Keratinocyte (primary cell): ENCODE results near the gene KRTAP10-8. TPM values are rescaled to one million over a fixed set of nuclear protein-coding genes. Genes with fewer than 3 reads are reported as not detected.

Source experiments
- DNase-seq: peaks from one replicate; pipeline ENCODE4 v3.0.0-alpha.2; 2011; ENCODE audit warnings: low read depth, missing footprints, low spot score
- FAIRE-seq: peaks from 2 replicates; lab custom pipeline; 2011; peaks lifted over from hg19 to GRCh38; lab: Jason Lieb, UNC
- H2AFZ ChIP-seq: 2 replicates; pipeline ENCODE4 v1.6.0; 2012; ENCODE audit warnings: low read length, control low read depth, inconsistent platforms; ENCODE audit not compliant: control insufficient read depth
- H3K27ac ChIP-seq: 2 replicates; pipeline ENCODE4 v1.5.1; 2011; ENCODE audit warnings: low read length; ENCODE audit not compliant: control insufficient read depth, insufficient read depth
- H3K27me3 ChIP-seq: 3 replicates; pipeline ENCODE4 v1.6.0; 2011; ENCODE audit warnings: low read length; ENCODE audit not compliant: control insufficient read depth, insufficient read depth; ENCODE audit errors: extremely low read depth
- H3K36me3 ChIP-seq, 2 experiments: 2 replicates in 1 of 2; 3 replicates in 1 of 2; pipeline ENCODE4 v1.5.1; 2011; ENCODE audit warnings: low read length in 2 of 2, mild to moderate bottlenecking in 1 of 2; ENCODE audit not compliant: control insufficient read depth in 2 of 2, insufficient read depth in 2 of 2; ENCODE audit errors: extremely low read depth in 1 of 2
- H3K4me1 ChIP-seq: 3 replicates; pipeline ENCODE4 v1.5.1; 2011; ENCODE audit warnings: low read length; ENCODE audit not compliant: control insufficient read depth, insufficient read depth; ENCODE audit errors: extremely low read depth
- H3K4me2 ChIP-seq: 3 replicates; pipeline ENCODE4 v1.6.0; 2011; ENCODE audit warnings: low read depth, low read length; ENCODE audit not compliant: control insufficient read depth, insufficient read depth; ENCODE audit errors: extremely low read depth
- H3K4me3 ChIP-seq, 3 experiments: fragments of 200-600 bp in 1 of 3; sonication (generic) in 1 of 3; 2 replicates in 2 of 3; 3 replicates in 1 of 3; pipeline ENCODE4 v1.5.1; 2011 to 2016; ENCODE audit warnings: low read length in 3 of 3, mild to moderate bottlenecking in 3 of 3, control low read depth in 2 of 3, inconsistent platforms in 1 of 3, low read depth in 1 of 3, mixed read lengths in 1 of 3, mixed run types in 1 of 3, moderate library complexity in 1 of 3; ENCODE audit not compliant: control insufficient read depth in 2 of 3, insufficient read depth in 2 of 3; ENCODE audit errors: extremely low read depth in 1 of 3
- H3K79me2 ChIP-seq: 2 replicates; pipeline ENCODE4 v1.6.0; 2012; ENCODE audit warnings: low read length; ENCODE audit not compliant: control insufficient read depth, insufficient read depth
- H3K9ac ChIP-seq: 3 replicates; pipeline ENCODE4 v1.6.0; 2011; ENCODE audit warnings: low read length; ENCODE audit not compliant: control insufficient read depth, insufficient read depth; ENCODE audit errors: extremely low read depth
- H3K9me1 ChIP-seq: 3 replicates; pipeline ENCODE4 v1.6.0; 2011; ENCODE audit warnings: low read length; ENCODE audit not compliant: control insufficient read depth, insufficient read depth; ENCODE audit errors: extremely low read depth
- H3K9me3 ChIP-seq: 2 replicates; pipeline ENCODE4 v1.5.1; 2012; ENCODE audit warnings: low read depth, low read length; ENCODE audit not compliant: control insufficient read depth
- H4K20me1 ChIP-seq: 3 replicates; pipeline ENCODE4 v1.6.0; 2011; ENCODE audit warnings: low read length; ENCODE audit not compliant: control insufficient read depth, insufficient read depth; ENCODE audit errors: extremely low read depth
- CTCF ChIP-seq, 3 experiments: IDR thresholded peaks in 1 of 3; conservative IDR thresholded peaks in 1 of 3; optimal IDR thresholded peaks in 1 of 3; 2 replicates in 2 of 3; 3 replicates in 1 of 3; pipeline versions ENCODE3 to v1.5.1; 2011; ENCODE audit warnings: low read length in 3 of 3, mild to moderate bottlenecking in 3 of 3, moderate library complexity in 2 of 3, control low read depth in 1 of 3, inconsistent platforms in 1 of 3; ENCODE audit not compliant: insufficient read depth in 2 of 3; ENCODE audit errors: extremely low read depth in 1 of 3
- EZH2 ChIP-seq: IDR thresholded peaks from one replicate; pipeline ENCODE4 v1.6.1; 2012; ENCODE audit warnings: inconsistent platforms, mild to moderate bottlenecking, low read length, moderate library complexity
- dilution Hi-C: fragments of 300-500 bp; cut with MboI; formaldehyde crosslinking; loops from one replicate; pipeline ENCODE4 v1.7.0; 2020; ENCODE audit warnings: low sequenced_read_pairs; ENCODE audit not compliant: extremely low pct_ligation_motif_present
- polyA plus RNA-seq, 5 experiments: library from polyadenylated mRNA; depleted of rRNA in 3 of 5; stranded (reverse) in 3 of 5; stranded (forward) in 1 of 5; unstranded in 1 of 5; fragments of >200 nt; gene quantifications; 1 replicate in 1 of 5; 2 replicates in 3 of 5; 3 replicates in 1 of 5; pipeline versions ENCODE4 v1.2.1 to v1.2.3, GENCODE V29; 2011 to 2012; ENCODE audit warnings: missing spikeins in 2 of 5, low read depth in 1 of 5, low replicate concordance in 1 of 5

KRTAP10-8 gene
- polyA plus RNA-seq, 1 donor (not counting 4 experiments of a cell fraction or from before 2014, with no cell fraction given) = not detected

GRCh38 chr21:44649521-44650100 lies 37.7 kb downstream of the KRTAP10-8 start:
- Histone ChIP-seq H3K9me3 (peaks cover 1% of the 10 kb centered on the region), H2AFZ (no peak overlapping the region), H3K4me1 (no peaks in the 10 kb centered on the region), H4K20me1 (no peaks in the 10 kb centered on the region), H3K4me3 (no peak overlapping the region), H3K36me3 (no peaks in the 10 kb centered on the region), H3K4me2 (no peak overlapping the region), H3K9me1 (no peaks in the 10 kb centered on the region), H3K79me2 (no peaks in the 10 kb centered on the region), H3K27me3 (no peaks in the 10 kb centered on the region), H3K9ac (no peak overlapping the region), H3K27ac (no peak overlapping the region)
- no peak for DNase-seq
- no peak for FAIRE-seq
- no peak for TF ChIP-seq EZH2
- no peak for TF ChIP-seq CTCF (optimal IDR thresholded peaks at IDR 0.05 in 1 of 3, IDR thresholded peaks at IDR 0.05 in 1 of 3, conservative IDR thresholded peaks at IDR 0.05 in 1 of 3; ENCODE audit: extremely low read depth in 1 of 3, insufficient read depth in 2 of 3, low read length in 3 of 3)
- dilution Hi-C loops = no loop called here

- dilution Hi-C loops = no loop called here
- no peaks in the 10 kb centered on the region for H3K9me3 ChIP-seq
- no peaks in the 10 kb centered on the region for H3K4me1 ChIP-seq
- H3K4me3 ChIP-seq = no peak overlapping the region
- no peak overlapping the region for H3K9ac ChIP-seq
- no peaks in the 10 kb centered on the region for H3K36me3 ChIP-seq
- TF ChIP-seq EZH2 (no peak), CTCF (optimal IDR thresholded peaks at IDR 0.05 in 1 of 3, IDR thresholded peaks at IDR 0.05 in 1 of 3, conservative IDR thresholded peaks at IDR 0.05 in 1 of 3; ENCODE audit: extremely low read depth in 1 of 3, insufficient read depth in 2 of 3, low read length in 3 of 3) (no peak)
- H3K79me2 ChIP-seq = no peaks in the 10 kb centered on the region
- no peak for DNase-seq
- no peaks in the 10 kb centered on the region for H3K27me3 ChIP-seq
- H4K20me1 ChIP-seq = no peaks in the 10 kb centered on the region
- H3K27ac ChIP-seq = no peak overlapping the region
- no peak for FAIRE-seq
- no peak overlapping the region for H2AFZ ChIP-seq
- no peak overlapping the region for H3K4me2 ChIP-seq
- no peaks in the 10 kb centered on the region for H3K9me1 ChIP-seq
Observed at GRCh38 chr21:44650265-44650972, 38.5 kb downstream of the KRTAP10-8 start.
